Measurements from ENCODE around the gene GPC5. TPM values are rescaled to one million over a fixed set of nuclear protein-coding genes. Genes with fewer than 3 reads are reported as not detected.

Gene GPC5
- total and polyA plus RNA-seq, 2 donors (not counting 3 experiments of a cell fraction or from before 2014, with no cell fraction given), result 0.59 to 0.97 TPM

DNA sequence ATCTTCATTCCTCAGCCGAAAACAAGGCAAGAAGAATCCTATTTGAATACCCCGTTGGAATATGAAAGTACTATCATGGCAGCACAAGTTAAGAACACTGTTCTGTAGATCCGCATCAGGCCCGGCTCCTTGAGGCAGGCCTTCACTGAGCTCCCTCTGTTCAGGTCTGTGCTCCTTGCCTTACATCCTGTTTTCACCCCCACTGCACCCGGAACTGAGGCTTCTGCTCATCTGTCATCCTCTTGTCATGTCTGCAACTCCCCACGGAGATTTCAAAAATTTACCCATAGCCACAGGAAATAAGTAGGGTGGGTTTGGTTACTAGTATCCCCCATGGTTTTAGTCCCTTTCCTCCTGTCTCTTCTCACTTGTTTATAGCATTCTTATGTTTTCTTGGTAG lies 861.9 kb downstream of the GPC5 start:
- Histone ChIP-seq H2AFZ (ENCODE audit: low read depth, low read length) (no peak overlapping the region), H3K9me3 (replicated peaks; ENCODE audit: control insufficient read depth, insufficient read depth, low read length) (peaks cover 3% of the 10 kb centered on the region), H3K9me1 (replicated peaks; ENCODE audit: control insufficient read depth, extremely low read depth, insufficient read depth, low read length) (no peaks in the 10 kb centered on the region), H4K20me1 (replicated peaks; ENCODE audit: control insufficient read depth, extremely low read depth, insufficient read depth, low read length) (no peaks in the 10 kb centered on the region), H3K9ac (replicated peaks; ENCODE audit: extremely low read depth, insufficient read depth, low read length) (no peak overlapping the region), H3K36me3 (ENCODE audit: control insufficient read depth in 2 of 2, extremely low read depth in 1 of 2, insufficient read depth in 2 of 2, low read length in 2 of 2) (no peaks in the 10 kb centered on the region), H3K27me3 (ENCODE audit: control insufficient read depth in 2 of 2, insufficient read depth in 2 of 2, low read length in 2 of 2) (no peaks in the 10 kb centered on the region), H3K27ac (ENCODE audit: insufficient read depth, low read depth, low read length) (no peak overlapping the region), H3K4me1 (ENCODE audit: control insufficient read depth, extremely low read depth, insufficient read depth, low read length) (no peaks in the 10 kb centered on the region), H3K4me3 (replicated peaks in 1 of 3; ENCODE audit: insufficient read depth in 1 of 3, low read depth in 1 of 3, low read length in 3 of 3) (no peak overlapping the region), H3K4me2 (ENCODE audit: insufficient read depth, low read length) (no peak overlapping the region), H3K79me2 (ENCODE audit: control insufficient read depth, insufficient read depth, low read length) (no peaks in the 10 kb centered on the region)
- no peak for DNase-seq (ENCODE audit: low read depth, low spot score)
- dilution Hi-C loops (cut with MboI; ENCODE audit: extremely low pct_ligation_motif_present, low sequenced_read_pairs) (no loop called here), intact Hi-C loops (cut with micrococcal nuclease) (no loop called here)
- ChIA-PET CTCF (no interaction called here), POLR2A (no interaction called here)
- no TSS peak for BruUV-seq (replicated peaks)
- no peak for TF ChIP-seq POLR2AphosphoS5 (IDR thresholded peaks at IDR 0.05; ENCODE audit: insufficient read depth, low read depth, low read length)
- TF ChIP-seq MYC (IDR thresholded peaks at IDR 0.05; ENCODE audit: low read depth, low read length), result no peak
- no peak for TF ChIP-seq POLR2A (IDR thresholded peaks at IDR 0.05; ENCODE audit: low read depth, low read length)
- TF ChIP-seq FOS (IDR thresholded peaks at IDR 0.05; ENCODE audit: borderline replicate concordance, insufficient read depth, low read length), result no peak
- no peak for TF ChIP-seq EZH2 (IDR thresholded peaks at IDR 0.05; ENCODE audit: borderline replicate concordance, low read depth, low read length, severe bottlenecking)
- no peak for TF ChIP-seq GATA2 (IDR thresholded peaks at IDR 0.05; ENCODE audit: insufficient read depth, insufficient read length, low read depth, low read length)
- TF ChIP-seq, protein P1, sequence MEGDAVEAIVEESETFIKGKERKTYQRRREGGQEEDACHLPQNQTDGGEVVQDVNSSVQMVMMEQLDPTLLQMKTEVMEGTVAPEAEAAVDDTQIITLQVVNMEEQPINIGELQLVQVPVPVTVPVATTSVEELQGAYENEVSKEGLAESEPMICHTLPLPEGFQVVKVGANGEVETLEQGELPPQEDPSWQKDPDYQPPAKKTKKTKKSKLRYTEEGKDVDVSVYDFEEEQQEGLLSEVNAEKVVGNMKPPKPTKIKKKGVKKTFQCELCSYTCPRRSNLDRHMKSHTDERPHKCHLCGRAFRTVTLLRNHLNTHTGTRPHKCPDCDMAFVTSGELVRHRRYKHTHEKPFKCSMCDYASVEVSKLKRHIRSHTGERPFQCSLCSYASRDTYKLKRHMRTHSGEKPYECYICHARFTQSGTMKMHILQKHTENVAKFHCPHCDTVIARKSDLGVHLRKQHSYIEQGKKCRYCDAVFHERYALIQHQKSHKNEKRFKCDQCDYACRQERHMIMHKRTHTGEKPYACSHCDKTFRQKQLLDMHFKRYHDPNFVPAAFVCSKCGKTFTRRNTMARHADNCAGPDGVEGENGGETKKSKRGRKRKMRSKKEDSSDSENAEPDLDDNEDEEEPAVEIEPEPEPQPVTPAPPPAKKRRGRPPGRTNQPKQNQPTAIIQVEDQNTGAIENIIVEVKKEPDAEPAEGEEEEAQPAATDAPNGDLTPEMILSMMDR (IDR thresholded peaks at IDR 0.05; ENCODE audit: extremely low read depth in 1 of 2, insufficient read depth in 1 of 2, low read depth in 1 of 2, low read length in 2 of 2), result no peak
- TF ChIP-seq, protein P2, sequence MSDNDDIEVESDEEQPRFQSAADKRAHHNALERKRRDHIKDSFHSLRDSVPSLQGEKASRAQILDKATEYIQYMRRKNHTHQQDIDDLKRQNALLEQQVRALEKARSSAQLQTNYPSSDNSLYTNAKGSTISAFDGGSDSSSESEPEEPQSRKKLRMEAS (IDR thresholded peaks at IDR 0.05; ENCODE audit: insufficient read depth, insufficient read length), result no peak
- TF ChIP-seq JUN (IDR thresholded peaks at IDR 0.05; ENCODE audit: borderline replicate concordance, insufficient read depth, insufficient read length, low read depth), result no peak
- no peak for FAIRE-seq

Data from endothelial cell of umbilical vein (primary cell).